ENCODE results near the gene NEAT1.
"Not testable (repeated sequence)": the region's sequence is repeated elsewhere in the genome, so short reads cannot be mapped to it uniquely, and the experiment has no call there.

The NEAT1 gene

DNA sequence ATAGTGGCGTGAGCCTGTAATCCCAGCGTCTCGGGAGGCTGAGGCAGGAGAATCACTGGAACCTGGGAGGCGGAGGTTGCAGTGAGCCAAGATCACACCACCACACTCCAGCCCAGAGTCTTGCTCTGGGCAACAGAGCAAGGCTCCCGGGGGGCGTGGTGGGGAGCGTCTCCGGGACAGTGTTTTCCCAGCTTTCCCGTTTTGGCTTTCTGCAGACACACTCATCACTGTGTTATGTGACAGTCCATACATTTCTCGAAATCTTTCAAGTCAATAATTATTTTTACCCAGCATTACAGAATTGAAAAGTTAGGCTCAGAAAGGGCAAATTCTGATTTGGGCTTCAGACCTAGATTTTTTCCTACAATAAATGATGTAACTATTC is 31.7 kb downstream of the NEAT1 start:
- DNase-seq = no peak

DNA sequence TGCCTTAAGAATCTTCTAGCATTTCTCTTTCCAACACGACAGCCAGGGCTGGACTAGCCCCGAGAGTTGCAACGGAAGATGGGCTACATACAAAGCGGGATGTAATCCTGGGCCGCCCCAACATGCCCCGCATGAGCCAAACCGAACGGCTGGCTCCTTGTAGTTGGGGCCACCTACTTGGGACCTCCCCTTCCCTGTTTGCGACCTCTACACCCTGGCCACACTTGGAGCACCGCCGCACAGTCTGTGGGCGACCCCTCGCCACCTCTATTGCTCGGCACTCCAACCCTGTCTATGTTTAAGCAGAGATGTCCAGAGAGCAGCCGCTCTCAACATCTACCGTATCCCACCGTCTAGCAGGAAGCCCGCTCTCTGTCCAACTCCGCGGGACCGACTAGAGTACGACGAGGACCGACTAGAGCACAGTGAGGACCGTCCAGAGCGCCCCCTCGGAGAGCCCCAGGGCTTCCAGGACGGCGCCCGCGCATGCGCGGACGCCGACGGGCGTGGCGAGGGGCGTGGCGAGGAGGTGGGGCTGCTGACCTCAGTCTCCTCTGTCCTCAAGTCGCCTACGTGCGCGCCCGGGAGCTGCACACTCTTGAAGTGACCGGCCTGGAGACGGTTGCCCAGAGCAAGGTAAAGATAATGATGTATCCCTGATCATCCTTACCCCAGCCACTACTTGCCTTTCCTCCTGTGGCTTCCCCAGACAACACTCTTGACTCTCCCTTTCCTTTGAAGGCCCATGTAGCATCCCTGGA is 32.3 kb downstream of the NEAT1 start:
- DNase-seq = peak; percentile 89 to 92

DNA sequence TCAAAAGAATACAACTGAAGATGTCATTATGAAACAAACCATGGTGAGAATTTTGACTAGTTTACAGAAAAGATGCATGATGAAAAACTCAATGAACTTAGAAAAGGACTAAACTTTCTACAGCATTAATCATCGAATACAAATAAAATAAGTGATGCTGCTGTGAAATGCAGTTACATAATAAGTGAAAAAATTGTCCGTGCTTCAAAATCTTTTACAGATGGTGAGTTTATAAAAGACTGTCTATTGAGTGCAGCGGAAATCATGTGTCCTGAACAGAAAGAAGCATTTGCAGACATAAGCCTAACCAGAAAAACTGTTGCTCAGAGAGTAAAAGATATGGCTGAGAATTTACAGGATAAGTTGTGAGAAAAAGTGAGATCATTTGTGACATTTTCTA is 33.8 kb downstream of the NEAT1 start:
- DNase-seq = no peak

DNA sequence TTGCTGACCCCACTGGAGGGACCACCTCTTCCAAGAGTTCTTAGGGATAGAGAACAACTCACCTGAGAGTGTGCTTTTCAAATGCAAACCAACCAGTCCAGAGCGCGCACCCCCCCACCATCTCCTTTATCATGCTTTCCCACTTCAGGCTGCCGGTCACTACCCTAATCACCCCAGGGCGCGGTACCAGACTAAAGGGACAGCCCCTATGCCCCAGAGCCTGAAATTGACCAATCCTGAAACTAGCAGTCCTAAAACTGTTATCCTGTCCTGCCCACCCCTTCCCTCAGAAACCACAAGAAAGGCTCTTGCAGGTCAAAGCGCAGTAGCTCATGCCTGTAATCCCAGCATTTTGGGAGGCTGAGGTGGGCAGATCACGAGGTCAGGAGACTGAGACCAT is 37.0 kb downstream of the NEAT1 start:
- DNase-seq = no peak

DNA sequence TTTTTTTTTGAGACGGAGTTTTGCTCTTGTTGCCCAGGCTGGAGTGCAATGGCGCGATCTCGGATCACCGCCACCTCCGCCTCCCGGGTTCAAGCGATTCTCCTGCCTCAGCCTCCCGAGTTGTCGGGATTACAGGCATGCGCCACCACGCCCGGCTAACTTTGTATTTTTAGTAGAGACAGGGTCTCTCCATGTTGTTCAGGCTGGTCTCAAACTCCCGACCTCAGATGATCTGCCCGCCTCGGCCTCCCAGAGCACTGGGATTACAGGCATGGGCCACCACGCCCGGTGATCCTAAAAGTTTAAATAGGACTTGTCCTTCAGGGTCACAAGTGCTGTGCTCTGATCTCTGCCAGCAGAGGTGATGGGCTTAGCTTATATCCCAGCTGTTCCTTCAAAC is 42.9 kb downstream of the NEAT1 start:
- DNase-seq = not testable (repeated sequence)

DNA sequence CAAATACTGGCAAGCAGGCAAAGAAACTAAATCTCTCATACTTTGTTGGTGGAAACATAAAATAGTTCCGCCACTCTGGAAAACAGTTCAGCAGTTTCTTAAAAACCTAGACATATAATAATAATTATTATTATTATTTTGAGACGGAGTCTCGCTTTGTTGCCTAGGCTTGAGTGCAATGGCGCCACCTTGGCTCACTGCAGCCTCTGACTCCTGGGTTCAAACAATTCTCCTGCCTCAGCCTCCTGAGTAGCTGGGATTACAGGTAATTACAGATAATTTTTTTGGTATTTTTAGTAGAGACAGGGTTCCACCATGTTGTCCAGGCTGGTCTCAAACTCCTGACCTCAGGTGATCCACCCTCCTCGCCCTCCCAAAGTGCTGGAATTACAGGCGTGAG is 44.7 kb downstream of the NEAT1 start:
- not testable (repeated sequence) for DNase-seq

DNA sequence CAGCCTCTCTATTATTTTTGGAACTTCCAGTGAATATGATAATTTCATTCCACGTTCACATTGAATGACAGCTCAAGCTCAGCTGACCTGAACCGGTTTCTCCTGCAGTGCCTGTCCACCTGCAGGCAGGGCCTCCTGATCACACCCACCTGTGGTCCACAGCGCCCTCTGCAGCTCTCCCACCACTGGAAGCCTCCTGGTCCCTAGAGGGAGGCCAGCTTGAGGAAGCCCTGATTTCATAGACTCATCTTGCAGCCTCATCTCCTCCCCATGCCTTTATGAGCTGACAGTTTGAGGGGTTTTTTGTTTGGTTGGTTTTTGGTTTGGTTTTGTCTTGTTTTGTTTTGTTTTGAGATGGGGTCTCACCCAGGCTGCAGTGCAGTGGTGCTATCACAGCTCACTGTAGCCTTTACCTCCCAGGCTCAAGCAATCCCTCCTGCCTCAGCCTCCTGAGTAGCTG is 46.3 kb downstream of the NEAT1 start:
- peak in 1 of 2 donors; percentile 62 for DNase-seq

DNA sequence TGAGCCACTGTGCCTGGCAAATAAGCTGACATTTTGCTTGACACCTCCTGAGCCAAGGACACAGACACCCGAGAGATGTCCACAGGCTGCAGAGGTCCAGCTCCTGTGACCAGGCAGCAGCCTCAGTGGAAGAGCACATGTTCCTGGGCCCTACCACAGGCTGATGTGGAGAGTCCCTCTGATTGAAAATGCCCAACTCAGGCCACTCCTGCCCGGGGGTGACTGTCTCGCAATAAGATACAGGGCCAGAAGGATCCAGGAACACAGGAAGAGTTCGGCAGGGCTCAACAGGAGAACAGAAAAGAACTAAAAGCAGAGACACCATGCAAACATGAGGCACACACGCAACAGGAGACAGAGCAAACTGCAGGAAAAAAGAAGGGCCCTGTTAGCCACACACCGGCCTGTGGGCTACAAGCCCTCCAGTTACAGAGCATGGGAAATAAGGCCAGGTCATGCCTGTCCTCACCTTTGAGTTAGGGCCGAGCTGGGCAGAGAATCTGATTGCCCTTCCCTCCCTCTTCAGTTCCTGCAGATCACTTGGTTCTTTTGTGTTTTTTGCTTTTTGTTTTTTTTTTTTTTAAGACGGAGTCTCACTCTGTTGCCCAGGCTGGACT is 47.9 kb downstream of the NEAT1 start:
- no peak for DNase-seq

DNA sequence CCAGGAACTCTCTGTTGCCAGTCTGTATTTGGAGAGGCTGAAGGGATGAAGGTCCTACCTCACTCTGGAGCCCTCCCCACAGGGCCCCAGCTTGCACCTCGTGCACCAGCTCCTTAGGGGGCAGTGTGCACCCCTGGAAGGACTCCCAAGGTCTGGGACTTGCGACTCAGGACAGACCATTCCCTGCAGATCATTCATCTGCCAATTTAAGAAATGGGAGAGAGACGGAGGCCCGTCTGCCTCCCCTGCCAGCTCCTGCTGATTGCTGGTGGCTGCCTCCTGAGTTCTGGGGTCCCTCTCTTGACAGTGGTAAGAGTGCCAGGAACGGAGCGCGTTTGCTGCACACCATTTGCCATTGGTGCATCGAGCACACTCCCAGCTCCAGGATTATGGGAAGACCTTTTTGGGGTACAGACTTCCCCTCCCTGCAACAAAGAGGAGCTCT is 48.9 kb downstream of the NEAT1 start:
- peak; percentile 71 to 77 for DNase-seq

DNA sequence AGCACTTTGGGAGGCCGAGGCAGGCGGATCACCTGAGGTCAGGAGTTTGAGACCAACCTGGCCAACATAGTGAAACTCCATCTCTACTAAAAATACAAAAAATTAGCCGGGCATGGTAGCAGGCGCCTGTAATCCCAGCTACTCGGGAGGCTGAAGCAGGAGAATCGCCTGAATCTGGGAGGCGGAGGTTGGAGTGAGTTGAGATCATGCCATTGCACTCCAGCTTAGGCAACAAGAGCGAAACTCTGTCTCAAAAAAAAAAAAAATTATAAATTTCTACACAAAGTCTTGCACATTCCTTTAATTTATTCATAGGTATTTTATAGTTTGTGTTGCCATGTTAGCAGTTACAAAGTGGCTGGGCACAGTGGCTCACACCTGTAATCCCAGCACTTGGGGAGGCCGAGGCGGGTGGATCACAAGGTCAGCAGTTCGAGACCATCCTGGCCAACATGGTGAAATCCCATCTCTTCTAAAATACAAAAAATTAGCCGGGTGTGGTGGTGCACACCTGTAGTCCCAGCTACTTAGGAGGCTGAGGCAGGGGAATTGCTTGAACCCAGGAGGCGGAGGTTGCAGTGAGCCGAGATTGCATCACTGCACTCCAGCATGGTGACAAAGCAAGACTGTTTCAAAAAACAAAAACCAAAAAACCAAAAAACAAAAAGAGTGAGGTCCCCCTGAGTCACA is 50.1 kb downstream of the NEAT1 start:
- not testable (repeated sequence) for DNase-seq

DNA sequence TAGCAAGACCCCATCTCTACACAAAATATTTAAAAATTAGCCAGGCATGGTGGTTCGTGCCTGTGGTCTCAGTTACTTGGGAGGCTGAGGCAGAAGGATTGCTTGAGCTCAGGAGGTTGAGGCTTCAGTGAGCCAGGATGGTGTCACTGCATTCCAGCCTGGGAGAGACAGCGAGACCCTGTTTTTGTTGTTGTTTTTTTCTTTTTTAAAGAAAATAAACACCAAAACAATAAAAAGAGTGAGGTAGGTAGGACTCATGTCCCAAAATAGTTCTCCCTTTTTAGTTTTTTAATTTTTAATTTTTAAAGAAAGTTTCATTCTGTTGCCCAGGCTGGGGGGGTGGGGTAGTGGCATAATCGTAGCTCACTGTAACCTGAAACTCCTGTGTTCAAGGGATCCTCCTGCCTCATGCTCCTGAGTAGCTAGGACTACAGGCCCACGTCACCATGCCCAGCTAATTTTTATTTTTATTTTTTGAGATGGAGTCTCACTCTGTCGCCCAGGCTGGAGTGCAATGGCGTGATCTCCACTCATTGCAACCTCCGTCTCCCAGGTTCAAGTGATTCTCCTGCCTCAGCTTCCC is 50.8 kb downstream of the NEAT1 start:
- DNase-seq = no peak

DNA sequence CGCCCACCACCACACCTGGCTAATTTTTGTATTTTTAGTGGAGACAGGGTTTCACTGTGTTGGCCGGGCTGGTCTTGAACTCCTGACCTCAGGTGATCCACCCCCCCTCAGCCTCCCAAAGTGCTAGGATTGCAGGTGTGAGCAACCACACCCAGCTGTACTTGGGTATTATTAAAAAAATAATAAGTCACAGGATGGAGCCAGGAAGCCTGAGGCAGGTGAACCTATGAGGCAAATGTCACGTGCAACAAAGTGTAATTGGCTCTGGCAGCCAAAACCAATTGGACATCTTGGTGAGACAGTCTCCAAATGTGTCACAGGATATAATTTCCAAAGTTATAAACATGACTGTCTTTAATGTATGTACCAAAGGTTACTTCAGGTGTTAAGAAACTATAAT is 52.3 kb downstream of the NEAT1 start:
- DNase-seq = no peak

DNA sequence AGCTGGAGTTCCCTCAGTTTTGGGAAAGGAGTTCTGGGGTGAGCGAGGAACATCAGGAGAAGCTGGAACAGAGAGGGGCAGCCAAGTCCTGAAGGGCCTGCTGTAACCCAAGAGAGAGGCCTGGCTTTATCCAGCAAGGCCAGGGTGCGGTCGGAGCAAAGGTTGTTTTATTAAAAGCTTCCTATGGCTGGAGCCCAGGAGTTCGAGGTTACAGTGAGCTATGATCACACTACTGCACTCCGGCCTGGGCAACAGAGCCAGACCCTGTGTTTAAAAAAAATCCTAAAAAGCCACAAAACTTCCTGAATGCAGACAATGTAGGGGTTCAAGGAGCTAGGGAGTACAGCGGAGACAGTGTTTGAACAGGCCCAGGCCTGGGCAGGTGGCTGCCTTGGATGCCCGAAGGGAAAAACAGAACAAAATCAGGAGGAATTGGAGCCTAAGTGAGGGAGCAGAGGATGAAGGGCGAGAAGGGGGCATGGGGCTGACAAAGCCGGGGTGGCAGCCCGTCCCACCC is 54.1 kb downstream of the NEAT1 start:
- no peak for DNase-seq

DNA sequence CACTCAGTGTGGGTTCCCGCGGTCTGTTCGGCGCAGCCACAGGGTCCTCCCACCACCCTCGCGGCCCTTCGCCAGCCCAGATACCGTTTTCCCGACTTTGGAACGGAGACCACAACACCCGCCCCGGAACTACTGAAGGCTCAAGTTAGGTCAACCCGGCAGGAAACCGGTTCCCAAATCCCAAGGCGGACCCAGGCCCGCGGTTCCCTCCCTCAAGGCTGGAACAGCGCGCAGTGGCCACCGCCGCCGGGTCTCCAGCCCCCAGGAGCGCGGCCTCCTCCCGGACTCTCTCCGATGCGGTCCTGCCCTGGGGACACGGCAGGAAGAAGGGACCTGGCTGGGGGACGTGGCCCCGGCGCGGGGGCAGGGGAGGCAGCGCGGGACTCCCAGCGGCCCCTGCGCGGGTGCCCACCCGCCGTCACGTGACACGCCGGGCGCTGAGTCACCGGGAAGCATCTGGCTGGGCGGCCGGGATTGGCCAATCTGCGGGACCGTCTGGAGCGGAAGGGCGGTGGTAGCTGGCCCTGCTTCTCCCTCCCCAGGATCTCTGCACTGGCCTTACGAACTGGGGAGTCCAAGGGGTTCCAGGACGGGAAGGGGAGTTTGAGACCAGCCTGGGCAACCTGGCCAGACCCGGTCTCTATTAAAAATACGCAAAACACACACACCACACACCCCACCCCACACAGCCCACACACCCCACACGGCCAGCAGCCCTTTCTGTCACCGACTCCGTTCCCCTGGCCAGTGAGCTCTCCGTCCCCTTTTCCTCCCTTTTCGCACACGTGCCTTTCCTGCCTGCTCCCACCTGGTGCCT is 54.8 kb downstream of the NEAT1 start:
- peak; percentile 98 for DNase-seq

DNA sequence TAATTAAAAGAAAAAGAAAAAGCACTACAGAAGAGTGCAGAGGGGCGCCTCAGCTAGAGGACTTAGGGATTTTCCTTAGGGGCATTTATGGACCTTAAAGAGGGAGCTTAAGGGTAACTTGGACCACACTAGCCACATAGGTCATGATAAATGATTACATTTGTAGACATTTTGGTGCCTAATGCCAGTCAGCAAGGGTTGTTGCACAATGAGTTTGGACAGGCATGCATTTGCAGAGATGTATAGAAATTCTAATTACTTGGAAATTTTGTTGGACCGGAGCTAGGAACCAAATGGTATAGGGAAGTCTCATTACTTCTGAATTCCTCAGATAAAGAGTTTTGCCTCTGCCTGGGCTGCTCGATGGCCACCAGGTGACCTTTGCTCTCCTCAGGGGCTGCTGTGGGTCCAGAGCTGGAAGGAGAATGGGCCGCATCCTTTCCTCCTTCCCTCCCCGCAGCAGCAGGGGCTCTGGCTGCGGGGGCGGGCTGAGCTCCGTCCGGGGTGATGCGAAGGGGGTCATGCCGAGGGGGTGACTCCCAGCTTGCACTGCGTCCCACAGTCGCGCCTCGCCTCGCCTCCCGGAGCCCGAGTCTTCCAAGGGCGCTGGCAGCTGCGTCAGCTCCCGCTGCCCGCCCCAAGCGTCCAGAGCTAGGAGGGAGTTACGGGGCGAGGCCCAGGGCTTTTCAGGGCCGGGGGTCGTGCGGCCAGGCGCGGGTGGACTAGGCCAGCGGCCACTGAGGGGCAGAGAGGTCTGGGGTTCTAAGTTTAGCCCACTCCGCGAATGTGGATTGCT is 56.0 kb downstream of the NEAT1 start:
- peak; percentile 15 to 32 for DNase-seq

DNA sequence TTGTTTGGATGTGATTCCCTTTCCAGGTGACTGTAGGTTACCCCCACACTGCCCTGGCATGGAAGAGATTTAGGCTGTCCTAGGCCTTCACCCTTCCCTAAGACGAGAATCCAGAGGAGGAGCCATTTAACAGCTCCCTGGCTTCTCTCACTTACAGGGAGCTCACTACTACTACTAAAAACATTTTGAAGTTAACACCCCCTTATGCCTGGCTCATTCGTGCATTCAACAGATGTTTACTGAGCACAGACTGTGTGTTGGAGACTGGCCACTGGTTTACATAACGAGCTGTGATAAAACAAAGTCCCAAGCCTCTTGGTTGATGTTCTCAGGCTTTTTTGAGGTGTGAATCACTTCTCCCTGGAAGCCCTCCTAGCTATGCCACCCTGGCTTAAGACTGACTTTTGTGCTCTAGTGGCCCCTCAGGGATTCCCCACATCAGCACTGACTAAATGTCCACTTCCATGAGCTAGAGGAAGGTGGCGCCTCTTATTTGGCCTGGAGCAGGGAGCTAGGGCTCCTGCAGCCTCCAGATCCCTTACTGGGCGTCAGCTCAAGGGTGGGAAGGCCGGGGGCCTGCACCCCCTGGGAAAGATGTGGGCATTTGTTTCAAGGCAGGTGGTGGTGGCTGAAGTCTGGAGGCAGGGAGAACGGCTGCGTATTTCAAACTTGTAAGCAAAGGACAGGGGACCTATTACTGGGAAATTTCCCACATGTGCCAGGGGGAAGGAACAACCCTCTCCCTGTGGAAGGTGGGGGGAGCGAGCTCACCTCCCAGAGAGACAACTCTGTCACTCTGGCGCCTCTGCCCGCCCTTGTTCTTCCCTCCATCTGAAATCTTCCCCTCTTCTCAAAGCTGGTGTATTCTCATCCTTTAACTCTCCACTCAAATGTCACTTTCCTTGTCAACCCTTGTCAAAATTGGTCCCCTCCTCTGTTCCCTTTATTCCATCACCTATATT is 56.9 kb downstream of the NEAT1 start:
- DNase-seq = peak in 1 of 2 donors; percentile 37

DNA sequence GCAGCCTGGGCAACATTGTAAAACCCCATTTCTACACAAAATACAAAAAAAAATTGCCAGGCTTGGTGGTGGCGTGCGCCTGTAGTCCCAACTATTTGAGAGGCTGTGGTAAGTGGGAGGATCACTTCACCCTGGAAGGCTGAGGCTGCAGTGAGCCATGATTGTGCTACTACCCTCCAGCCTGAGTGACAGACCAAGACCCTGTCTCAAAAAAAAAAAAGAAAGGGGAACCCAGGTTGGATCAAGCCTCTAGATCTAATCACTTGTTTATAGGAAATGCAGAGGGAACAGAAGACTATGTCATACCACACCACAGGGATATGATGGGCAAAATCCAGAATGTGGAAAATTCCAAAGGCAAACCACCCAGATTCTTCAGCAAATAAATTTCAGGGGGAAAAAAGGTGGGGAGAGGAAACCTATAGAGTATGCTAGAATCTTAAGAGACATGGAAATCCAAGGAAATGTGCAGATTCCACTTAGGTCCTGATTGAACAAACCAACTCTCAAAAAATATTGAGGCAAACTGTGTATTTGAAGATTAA is 59.8 kb downstream of the NEAT1 start:
- DNase-seq = no peak

DNA sequence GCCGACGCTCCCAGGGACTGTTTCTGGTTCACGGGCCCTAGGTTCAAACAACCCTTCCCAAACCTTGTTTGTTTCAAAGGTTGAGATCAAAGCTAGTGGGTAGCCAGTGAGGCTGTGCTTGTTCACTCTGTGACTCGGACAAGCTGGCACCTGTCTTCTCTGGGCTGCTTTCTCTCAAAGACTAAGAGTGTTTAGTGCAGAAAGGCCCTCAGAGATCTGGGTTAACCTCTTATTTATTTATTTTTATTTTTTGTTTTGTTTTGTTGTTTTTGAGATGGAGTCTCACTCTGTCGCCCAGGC is 63.3 kb downstream of the NEAT1 start:
- DNase-seq = no peak

DNA sequence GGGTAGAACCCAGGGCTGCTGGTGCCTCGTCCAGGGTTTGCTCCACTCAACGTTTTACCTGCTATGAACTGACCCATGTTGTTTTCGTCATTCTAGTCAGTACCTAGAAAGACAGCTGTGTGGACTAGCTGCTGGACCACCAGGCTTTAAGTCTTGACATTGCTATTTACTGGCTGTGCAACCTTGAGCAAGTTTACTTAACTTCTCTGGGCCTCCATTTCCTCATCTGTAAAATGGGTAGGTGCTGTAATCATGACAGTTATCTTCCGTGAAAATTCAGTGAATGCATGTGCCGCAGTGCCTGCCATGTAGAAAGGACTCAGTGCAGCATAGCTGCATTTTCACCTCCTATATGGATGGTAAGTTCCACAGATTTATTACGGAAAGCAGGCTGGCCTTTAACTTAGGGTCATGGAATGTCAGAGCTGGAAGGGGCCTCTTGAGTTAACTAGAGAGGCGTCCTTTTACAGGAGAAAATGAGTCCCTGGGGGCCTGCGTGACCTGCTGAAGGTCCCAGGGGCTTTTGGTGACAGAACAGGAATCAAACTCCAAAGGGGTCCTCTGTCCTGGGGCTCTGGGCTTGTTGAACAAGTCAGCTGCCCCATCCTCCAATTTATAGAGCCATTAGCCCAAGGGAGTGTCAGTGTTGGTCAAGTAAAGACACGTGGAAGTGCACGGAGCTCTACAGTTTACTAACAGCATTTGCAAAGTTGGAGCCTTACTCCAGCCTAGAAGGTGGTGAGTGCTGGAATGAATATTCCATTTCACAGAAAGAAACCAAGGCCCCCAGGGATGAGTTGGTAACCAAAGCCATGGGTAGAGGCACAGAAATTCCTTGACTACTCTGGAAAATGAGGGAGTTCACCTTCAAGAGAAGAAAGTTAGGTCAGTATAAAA is 64.2 kb downstream of the NEAT1 start:
- no peak for DNase-seq
